Measurements from ENCODE around the gene MBD3L4. TPM values are rescaled to one million over a fixed set of nuclear protein-coding genes. Genes with fewer than 3 reads are reported as not detected.

The MBD3L4 gene
- total RNA-seq, 2 experiments from 2014 or later: not detected

DNA sequence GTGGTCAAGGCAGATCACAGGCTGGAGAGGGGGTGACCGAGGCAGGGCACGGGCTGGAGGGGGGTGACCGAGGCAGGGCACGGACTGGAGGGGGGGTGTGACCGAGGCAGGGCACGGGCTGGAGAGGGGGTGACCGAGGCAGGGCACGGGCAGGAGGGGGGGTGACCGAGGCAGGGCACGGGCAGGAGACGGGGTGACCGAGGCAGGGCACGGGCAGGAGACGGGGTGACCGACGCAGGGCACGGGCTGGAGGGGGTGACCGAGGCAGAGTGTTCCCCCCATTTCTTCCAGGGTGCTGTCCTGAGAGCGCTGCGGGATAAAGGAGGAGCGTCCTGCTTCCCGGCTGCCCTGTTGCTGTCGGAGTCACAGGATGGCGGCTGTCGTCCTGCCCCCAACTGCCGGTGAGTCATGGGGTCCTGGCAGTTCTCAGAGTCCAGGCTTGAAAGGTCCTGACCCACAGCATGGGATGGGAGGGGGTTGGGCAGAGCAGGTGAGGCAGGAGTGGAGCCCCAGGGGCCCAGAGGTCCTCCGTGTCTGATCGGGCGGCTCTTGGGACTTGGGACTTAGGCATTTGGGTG, 34.8 kb upstream of the MBD3L4 start:
- ATAC-seq: no peak
- H3K36me3 Mint-ChIP-seq (ENCODE audit: low read depth): peaks cover 84% of the 10 kb centered on the region
- POLR2A ChIA-PET: no interaction called here
- peaks cover 27% of the 10 kb centered on the region for H3K9me3 Mint-ChIP-seq
- no peak overlapping the region for H3K4me3 Mint-ChIP-seq
- H3K27ac Mint-ChIP-seq: no peak overlapping the region
- CTCF ChIA-PET: no interaction called here
- intact Hi-C loops (cut with micrococcal nuclease): no loop called here
- no peaks in the 10 kb centered on the region for H3K27me3 Mint-ChIP-seq
- H3K4me1 Mint-ChIP-seq (ENCODE audit: low read depth): peaks cover 18% of the 10 kb centered on the region
- DNase-seq: no peak
- TF ChIP-seq CTCF (IDR thresholded peaks at IDR 0.05): no peak

- Mint-ChIP-seq H3K9me3 (peaks cover 10% of the 10 kb centered on the region), H3K36me3 (ENCODE audit: low read depth) (peaks cover 63% of the 10 kb centered on the region), H3K27ac (no peak overlapping the region), H3K4me3 (peak overlapping the region; percentile 19), H3K4me1 (ENCODE audit: low read depth) (peaks cover 19% of the 10 kb centered on the region), H3K27me3 (no peaks in the 10 kb centered on the region)
- no peak for TF ChIP-seq CTCF (IDR thresholded peaks at IDR 0.05)
- intact Hi-C loops (cut with micrococcal nuclease): no loop called here
- ATAC-seq (no peak), DNase-seq (no peak)
- POLR2A ChIA-PET: no interaction called here
- CTCF ChIA-PET: no interaction called here
Observed at GRCh38 chr19:7072541-7072940, 32.6 kb upstream of the MBD3L4 start.

DNA sequence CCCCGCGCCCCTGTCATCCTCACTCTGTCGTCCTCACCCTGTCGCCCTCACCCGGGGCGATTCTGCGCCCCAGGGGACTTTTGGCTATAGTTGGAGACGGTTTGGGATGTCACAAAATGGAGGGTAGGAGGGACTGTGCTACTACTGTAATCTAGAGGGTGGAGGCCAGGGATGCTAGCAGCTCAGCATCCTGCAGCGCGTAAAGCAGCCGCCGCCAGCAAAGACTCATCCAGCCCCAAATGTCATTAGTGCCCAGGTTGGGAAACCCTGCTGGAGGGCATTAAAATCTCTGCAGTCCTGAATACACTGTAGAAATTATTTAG, 29.9 kb upstream of the MBD3L4 start:
- ATAC-seq (peak; percentile 10), DNase-seq (no peak)
- POLR2A ChIA-PET: interaction anchor here (0.9 to 3.7 kb wide), 5 partner anchors 11 to 180 kb away, joined by 3 to 14 read pairs (median 4); no protein-coding TSS in a partner anchor
- Mint-ChIP-seq H3K27me3 (no peaks in the 10 kb centered on the region), H3K4me1 (ENCODE audit: low read depth) (peaks cover 19% of the 10 kb centered on the region), H3K9me3 (peaks cover 4% of the 10 kb centered on the region), H3K27ac (peak overlapping the region; percentile 77), H3K4me3 (peak overlapping the region; percentile 89), H3K36me3 (ENCODE audit: low read depth) (peaks cover 36% of the 10 kb centered on the region)
- TF ChIP-seq CTCF (IDR thresholded peaks at IDR 0.05): no peak
- CTCF ChIA-PET: interaction anchor here (1.1 to 1.6 kb wide), 3 partner anchors 12 to 286 kb away, joined by 3 to 4 read pairs (median 3); no protein-coding TSS in a partner anchor
- intact Hi-C loops (cut with micrococcal nuclease): no loop called here

DNA sequence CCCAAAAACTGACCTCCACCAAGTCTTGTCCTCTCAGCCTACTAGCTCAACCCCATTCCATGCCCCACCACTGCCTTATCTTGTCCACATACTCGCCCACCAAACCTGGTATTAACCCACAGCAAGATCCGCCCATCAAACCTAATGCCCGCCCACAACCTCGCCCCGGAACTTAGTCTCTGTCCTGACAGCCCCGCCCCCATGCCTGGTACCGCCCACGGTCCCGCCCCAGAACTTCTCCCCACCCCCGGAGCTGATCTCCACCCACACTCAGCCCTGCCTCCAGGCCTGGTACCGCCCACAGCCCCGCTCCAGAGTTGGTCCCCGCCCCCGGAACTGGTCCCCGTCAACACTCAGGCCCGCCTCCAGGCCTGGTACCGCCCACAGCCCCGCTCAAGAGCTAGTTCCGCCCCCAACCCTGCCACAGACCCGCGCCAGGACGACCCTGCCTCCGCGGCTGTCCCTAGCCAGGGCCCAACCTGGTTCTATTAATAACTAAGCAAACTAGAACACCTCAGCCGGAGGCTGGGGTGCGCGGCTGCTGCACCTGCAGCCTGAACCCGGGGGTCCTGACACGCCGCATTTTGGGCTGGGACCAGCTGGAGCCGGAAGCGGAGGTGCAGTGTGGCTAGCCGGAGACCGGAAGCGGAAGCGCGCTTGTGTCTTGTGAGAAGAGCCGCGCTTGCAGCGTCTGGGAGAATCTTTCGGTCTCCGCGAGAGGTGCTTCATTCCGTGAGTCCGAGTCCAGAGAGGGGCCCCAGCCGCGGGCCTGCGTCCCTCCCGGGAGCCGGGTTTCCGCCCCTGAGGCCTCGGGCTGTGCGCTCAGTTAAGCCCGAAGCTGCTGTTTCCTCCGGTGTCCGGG, 29.3 kb upstream of the MBD3L4 start, which contains the start of gene ZNF557:
TSS of gene ZNF557 (plus strand) at position 662 of the 862 bp plus-strand sequence. CDS start 5,372 bp downstream, outside the sequence.
- ChIA-PET POLR2A (interaction anchor here (0.9 to 3.7 kb wide), 8 partner anchors 12 to 427 kb away, joined by 3 to 14 read pairs (median 3); no protein-coding TSS in a partner anchor), CTCF (interaction anchor here (0.6 to 1.6 kb wide), 6 partner anchors 12 to 452 kb away, joined by 3 to 4 read pairs (median 3); no protein-coding TSS in a partner anchor)
- H3K4me3 Mint-ChIP-seq: peak within 1 kb of the TSS; percentile 89
- H3K9me3 Mint-ChIP-seq: peaks cover 2% of the 10 kb centered on the region
- DNase-seq (peak; percentile 100), ATAC-seq (peak; percentile 98)
- TF ChIP-seq CTCF (IDR thresholded peaks at IDR 0.05): no peak
- H3K36me3 Mint-ChIP-seq (ENCODE audit: low read depth): peaks cover 31% of the 10 kb centered on the region
- H3K27me3 Mint-ChIP-seq: no peaks in the 10 kb centered on the region
- intact Hi-C loops (cut with micrococcal nuclease): no loop called here
- peaks cover 16% of the 10 kb centered on the region for H3K4me1 Mint-ChIP-seq (ENCODE audit: low read depth)
- H3K27ac Mint-ChIP-seq: peak within 1 kb of the TSS; percentile 77

All from activated CD8-positive, alpha-beta T cell treated with anti-CD3 and anti-CD28 coated beads for 36 hours (primary cell).